ENCODE data around the gene BBC3.

GRCh38 chr19:47210180-47210490, 20.9 kb downstream of the BBC3 start:
- TF ChIP-seq MAX (IDR thresholded peaks at IDR 0.05) (no peak), POLR2A (IDR thresholded peaks at IDR 0.05; ENCODE audit: low read length) (no peak), CEBPB (IDR thresholded peaks at IDR 0.05) (no peak), POLR2AphosphoS2 (conservative IDR thresholded peaks at IDR 0.05; ENCODE audit: low read length) (no peak), FOSL2 (IDR thresholded peaks at IDR 0.05) (no peak), FOSL2 (CRISPR knock-in tag; IDR thresholded peaks at IDR 0.05) (no peak), EP300 (IDR thresholded peaks at IDR 0.05) (no peak), RFX5 (IDR thresholded peaks at IDR 0.05) (no peak), MAFK (IDR thresholded peaks at IDR 0.05; ENCODE audit: partially characterized antibody) (no peak), PHF8 (IDR thresholded peaks at IDR 0.05; ENCODE audit: borderline replicate concordance, low read depth) (no peak), EHMT2 (IDR thresholded peaks at IDR 0.05; ENCODE audit: low read depth) (no peak)
- TF ChIP-seq, protein P1, sequence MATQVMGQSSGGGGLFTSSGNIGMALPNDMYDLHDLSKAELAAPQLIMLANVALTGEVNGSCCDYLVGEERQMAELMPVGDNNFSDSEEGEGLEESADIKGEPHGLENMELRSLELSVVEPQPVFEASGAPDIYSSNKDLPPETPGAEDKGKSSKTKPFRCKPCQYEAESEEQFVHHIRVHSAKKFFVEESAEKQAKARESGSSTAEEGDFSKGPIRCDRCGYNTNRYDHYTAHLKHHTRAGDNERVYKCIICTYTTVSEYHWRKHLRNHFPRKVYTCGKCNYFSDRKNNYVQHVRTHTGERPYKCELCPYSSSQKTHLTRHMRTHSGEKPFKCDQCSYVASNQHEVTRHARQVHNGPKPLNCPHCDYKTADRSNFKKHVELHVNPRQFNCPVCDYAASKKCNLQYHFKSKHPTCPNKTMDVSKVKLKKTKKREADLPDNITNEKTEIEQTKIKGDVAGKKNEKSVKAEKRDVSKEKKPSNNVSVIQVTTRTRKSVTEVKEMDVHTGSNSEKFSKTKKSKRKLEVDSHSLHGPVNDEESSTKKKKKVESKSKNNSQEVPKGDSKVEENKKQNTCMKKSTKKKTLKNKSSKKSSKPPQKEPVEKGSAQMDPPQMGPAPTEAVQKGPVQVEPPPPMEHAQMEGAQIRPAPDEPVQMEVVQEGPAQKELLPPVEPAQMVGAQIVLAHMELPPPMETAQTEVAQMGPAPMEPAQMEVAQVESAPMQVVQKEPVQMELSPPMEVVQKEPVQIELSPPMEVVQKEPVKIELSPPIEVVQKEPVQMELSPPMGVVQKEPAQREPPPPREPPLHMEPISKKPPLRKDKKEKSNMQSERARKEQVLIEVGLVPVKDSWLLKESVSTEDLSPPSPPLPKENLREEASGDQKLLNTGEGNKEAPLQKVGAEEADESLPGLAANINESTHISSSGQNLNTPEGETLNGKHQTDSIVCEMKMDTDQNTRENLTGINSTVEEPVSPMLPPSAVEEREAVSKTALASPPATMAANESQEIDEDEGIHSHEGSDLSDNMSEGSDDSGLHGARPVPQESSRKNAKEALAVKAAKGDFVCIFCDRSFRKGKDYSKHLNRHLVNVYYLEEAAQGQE (IDR thresholded peaks at IDR 0.05) = no peak
- TF ChIP-seq, protein P2, sequence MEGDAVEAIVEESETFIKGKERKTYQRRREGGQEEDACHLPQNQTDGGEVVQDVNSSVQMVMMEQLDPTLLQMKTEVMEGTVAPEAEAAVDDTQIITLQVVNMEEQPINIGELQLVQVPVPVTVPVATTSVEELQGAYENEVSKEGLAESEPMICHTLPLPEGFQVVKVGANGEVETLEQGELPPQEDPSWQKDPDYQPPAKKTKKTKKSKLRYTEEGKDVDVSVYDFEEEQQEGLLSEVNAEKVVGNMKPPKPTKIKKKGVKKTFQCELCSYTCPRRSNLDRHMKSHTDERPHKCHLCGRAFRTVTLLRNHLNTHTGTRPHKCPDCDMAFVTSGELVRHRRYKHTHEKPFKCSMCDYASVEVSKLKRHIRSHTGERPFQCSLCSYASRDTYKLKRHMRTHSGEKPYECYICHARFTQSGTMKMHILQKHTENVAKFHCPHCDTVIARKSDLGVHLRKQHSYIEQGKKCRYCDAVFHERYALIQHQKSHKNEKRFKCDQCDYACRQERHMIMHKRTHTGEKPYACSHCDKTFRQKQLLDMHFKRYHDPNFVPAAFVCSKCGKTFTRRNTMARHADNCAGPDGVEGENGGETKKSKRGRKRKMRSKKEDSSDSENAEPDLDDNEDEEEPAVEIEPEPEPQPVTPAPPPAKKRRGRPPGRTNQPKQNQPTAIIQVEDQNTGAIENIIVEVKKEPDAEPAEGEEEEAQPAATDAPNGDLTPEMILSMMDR (IDR thresholded peaks at IDR 0.05) = no peak

Data from A549 (cell line).